GM12865 (cell line): ENCODE data around the gene TBRG4.
A peak's percentile ranks its signal among the peaks of the same experiment; 100 is the strongest.

Source experiments
- DNase-seq: peaks from one replicate; pipeline ENCODE4 v3.0.0; 2010; ENCODE audit warnings: low read depth
- H3K4me3 ChIP-seq: 2 replicates; pipeline ENCODE4 v1.5.1; 2011; ENCODE audit warnings: mild to moderate bottlenecking, low read depth, low read length, control low read depth
- TF ChIP-seq, protein P1 (sequence below): IDR thresholded peaks from 2 replicates; pipeline ENCODE4 v1.5.1; 2011; ENCODE audit warnings: low read length, control low read depth, low read depth, inconsistent platforms; ENCODE audit not compliant: insufficient read depth; ENCODE audit errors: missing control alignments

Gene TBRG4

DNA sequence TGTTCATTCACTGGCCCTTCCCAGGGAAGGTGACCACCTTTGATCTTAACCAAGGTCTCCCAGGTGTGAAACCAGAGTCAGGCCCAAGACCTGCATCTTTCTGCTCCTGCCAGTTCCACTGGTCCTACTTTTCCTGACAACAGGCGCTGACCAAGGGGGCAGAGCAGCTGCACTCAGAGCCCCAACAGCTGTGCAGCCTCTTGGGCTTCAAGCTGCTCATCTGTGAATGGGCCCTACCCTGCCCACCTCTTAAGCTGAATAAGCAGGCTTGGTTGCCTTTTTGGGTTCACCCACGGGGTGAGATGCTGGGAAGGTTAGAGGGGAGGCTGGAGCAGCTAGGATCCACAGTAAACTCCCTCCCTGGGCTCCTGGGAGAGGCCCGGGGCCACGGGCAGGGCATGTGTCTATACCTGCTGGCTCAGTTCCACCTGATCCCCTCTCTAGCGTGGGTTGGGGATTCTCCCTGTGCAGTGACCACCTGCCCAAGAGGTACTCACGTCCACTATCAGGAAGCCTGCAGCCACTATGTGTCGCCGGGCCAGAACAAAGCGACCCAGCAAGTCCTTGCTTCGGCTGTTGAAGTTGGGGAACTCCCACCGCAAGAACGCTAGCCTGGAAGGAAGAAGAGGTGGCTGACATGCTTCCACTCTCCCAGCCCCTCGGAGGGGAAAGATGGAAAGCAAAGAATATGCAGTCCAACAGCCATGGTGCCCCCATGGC lies 10.6 kb downstream of the TBRG4 start:
- no peak for DNase-seq
- TF ChIP-seq, protein P1, sequence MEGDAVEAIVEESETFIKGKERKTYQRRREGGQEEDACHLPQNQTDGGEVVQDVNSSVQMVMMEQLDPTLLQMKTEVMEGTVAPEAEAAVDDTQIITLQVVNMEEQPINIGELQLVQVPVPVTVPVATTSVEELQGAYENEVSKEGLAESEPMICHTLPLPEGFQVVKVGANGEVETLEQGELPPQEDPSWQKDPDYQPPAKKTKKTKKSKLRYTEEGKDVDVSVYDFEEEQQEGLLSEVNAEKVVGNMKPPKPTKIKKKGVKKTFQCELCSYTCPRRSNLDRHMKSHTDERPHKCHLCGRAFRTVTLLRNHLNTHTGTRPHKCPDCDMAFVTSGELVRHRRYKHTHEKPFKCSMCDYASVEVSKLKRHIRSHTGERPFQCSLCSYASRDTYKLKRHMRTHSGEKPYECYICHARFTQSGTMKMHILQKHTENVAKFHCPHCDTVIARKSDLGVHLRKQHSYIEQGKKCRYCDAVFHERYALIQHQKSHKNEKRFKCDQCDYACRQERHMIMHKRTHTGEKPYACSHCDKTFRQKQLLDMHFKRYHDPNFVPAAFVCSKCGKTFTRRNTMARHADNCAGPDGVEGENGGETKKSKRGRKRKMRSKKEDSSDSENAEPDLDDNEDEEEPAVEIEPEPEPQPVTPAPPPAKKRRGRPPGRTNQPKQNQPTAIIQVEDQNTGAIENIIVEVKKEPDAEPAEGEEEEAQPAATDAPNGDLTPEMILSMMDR: no peak
- no peak overlapping the region for H3K4me3 ChIP-seq

DNA sequence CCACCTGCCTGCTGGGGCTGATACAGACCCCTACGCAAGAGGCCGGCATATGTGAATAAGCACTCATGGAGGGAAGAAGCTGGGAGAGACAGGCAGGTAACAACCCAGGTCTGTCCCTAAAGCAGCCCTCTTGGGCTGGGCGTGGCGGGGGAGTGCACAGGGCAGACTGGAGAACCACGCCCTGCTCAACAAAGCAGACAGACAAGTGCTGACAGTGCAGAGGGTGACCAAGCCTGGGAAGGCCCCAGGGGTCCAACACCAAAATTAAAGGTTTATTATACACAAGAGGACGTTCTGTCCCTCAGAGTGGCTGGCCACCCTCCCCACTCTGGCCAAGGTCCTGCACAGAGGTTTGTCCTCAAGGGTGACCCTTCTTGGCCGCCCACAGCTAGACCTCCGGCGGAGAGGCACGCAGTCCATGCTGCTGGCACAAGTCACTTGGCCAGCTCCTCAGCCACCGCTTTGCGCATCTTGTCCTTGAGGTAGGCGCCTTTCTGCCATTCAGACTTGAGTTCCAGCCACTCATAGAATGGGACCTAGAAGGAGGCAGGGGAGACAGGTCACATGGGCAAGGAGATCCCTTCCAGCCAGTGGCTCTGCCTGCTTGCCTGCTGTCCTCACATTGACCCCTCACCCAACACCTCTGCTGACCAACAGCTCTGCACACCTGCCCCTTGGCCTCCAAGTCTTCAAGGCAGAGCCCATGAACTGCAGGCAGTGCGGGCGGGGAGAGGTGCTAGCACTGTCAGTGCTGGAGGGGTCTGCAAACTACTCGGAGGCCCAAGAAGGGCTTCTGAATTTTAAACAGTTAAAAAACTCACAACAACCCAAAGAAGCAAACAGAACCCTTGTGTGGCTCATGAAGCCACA lies 11.4 kb downstream of the TBRG4 start:
- TF ChIP-seq, protein P1: no peak
- DNase-seq: no peak
- no peak overlapping the region for H3K4me3 ChIP-seq

DNA sequence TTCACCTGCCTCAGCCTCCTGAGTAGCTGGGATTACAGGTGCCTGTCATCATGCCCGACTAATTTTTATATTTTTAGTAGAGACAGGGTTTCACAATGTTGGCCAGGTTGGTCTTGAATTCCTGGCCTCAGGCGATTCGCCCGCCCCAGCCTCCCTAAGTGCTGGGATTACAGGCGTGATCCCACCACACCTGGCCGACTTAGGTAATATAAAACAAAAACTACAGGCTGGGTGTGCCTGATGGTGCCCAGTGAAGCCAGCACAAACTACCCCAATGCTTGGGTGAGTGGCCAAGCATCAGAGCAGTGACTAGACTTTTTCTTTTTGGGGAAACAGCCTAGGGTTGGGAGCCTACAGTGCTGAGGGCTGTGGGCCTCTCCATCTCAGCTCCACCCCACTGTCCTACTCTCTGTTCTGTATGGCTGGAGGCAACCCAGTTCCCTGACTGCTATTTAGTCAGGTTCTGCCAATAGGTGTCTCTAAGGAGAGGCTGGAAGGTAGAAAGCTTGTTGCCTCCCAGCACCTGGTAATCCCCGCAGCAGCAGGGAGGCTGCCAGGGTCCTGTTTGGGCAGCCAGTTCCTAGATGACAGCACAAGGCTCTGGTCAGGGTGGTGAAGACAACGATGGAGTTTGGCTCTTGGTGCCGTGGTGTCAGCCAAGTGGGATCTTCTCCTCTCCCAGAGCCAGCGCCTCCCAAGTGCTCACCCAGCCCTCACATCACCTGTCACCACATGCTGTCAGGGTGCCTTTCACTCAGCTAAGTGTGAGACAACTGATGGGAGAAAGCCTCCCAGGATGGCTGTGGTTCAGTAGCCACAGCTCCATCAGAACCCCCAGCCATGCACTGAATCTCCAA lies 12.3 kb downstream of the TBRG4 start:
- TF ChIP-seq, protein P1: no peak
- H3K4me3 ChIP-seq: no peak overlapping the region
- no peak for DNase-seq

DNA sequence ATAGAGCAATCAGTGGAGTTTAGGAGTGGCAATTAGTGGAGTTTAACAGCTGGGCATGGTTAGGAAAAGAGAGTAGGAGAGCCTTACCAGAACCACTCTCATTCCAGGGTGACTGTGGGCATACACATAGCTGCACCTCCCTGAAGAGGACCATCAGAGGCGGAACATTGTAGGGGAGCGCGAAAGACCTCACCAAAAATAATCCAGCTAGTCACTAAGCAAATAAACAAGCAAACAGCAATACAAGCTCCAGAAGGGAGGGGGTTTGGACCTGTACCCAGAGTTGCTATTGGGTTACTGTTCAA lies 18.6 kb downstream of the TBRG4 start:
- H3K4me3 ChIP-seq: no peak overlapping the region
- no peak for DNase-seq
- TF ChIP-seq, protein P1: no peak

DNA sequence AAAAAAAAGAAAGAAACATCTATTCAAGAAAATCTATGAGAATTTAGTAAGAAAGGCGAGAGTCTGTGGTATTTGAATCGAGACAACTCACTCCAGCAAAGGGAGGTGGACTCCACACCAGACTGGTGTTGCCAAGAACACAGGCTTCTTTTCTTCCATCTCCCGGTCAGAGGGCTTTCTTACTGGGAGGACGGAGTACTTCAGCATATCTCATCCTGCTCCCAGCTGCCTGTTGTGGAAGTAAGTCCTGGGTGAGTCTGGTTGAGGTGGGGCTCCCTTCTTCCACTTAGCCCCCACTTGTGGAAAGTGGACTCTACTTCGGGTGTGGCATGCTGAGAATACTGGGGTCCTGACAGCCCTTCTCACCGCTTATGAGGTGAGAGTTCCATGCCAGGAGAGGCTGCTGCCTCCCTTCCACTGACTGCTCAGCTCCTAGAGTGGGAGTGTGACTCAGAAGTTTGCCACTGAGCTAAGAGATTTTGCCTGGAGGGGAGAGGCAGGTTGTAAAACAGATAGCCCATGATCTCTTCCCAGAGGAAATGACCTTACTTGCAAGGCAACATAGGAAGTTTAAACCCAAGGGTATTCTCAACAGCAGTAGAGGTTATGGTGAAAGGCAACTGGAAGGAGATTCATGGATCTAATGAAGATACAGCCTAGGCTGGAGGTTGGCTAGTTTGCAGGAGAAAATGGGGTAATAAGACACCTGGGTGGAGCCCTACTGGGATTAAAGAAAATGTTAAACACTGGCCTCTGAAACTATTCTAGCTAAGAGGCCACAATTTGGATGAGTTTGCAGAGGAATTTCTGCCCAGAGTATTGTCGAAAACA lies 19.2 kb downstream of the TBRG4 start:
- no peak for DNase-seq
- TF ChIP-seq, protein P1: no peak
- H3K4me3 ChIP-seq: no peak overlapping the region

DNA sequence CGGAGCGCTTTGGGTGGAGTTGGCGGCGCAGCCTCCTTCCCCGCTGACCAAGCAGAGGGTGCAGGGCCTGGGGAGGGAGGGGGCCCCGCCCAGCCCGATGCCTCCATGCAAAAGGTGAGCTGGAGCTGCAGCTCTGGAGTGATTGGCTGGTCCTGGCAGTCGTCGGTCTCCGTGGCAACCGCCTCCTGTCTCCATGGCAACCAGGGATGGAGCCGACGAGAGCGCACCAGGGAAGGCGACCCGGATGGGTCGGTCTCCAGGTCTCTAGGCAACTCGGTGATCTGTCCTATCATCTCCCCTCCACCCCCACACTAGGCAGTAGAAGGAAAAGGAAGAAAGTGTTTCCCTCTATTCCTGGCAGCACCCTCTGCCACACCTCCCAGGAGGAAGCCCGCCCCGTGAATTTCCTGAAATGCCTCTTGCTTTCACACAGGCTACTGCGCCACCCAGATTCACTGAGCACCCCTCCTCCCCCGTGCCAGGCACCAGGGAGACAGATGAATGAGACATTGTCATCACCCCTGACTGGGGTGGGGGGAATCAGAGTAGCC lies 22.1 kb downstream of the TBRG4 start:
- TF ChIP-seq, protein P1: no peak
- peak; percentile 64 for DNase-seq
- no peak overlapping the region for H3K4me3 ChIP-seq
